HG03565 (cell line): Measurements from ENCODE around the gene VSIG10L.

Source experiments
- ATAC-seq: cut with Tn5 transposase; IDR thresholded peaks from one replicate; pipeline ENCODE4 v1.9.1; 2021; ENCODE audit warnings: mild to moderate bottlenecking, moderate library complexity; ENCODE audit not compliant: unreplicated experiment

The VSIG10L gene

DNA sequence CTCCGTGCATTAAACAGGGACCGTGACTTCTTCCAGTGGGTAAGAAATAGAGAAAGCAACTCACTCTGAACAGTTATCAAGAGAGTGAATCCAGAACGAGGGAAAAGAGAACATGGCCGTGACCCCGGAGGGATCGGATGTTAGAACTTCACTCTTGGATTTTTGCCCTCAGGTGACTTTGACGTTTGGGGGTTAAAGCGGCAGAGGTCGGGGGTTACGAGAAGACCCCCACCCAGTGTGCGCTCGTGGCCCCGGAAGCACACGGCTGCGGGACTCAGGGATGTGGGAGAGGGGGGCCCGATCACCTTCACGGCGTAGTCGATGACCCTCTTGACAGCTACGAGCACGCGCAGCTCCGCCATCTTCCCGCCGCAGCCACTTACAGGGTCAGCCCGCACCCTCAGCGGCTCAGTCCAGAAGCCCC, 24.0 kb upstream of the VSIG10L start, which contains the start of gene ETFB:
Gene ETFB (minus strand): TSS at position 424 of the 424 bp plus-strand sequence. CDS start 62 bp downstream, at position 362.
- no peak for ATAC-seq

DNA sequence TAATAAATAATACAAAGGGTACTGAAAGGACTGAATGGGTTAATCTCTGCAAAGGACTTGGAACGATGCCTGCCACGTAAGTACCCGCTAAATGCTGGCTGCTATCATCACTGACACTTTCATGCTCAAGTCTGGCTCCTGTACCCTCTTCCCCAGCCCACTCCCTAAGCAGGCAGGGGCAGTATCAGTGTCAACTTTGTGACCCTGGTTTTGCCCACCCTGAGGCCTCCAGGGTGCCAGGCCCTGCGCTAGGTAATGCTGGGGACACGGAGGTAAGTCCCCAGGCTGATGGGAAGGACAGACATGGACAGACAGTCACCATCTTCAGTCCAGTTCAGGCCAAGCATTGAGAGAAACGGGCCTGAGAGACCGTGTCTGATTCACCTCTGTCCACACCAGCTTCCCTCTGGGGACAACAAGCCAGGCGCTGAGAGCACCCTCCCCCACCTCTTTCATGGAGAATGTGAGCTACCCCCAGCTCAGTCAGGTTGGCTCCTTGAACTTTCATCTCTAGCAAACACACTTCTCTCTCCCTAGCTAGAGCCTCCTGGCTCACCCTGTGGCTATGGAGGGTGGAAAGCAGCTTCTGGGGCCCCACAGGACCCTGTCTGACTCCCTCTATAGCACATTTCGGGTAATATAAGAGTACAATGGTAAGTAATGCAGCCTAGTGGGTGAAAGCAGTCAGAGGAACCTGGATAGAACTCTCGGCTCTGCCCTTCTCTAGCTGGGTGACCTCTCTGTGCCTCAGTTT, 23.4 kb upstream of the VSIG10L start:
- no peak for ATAC-seq

GRCh38 chr19:51364200-51365106, 22.5 kb upstream of the VSIG10L start:
- ATAC-seq, result no peak

DNA sequence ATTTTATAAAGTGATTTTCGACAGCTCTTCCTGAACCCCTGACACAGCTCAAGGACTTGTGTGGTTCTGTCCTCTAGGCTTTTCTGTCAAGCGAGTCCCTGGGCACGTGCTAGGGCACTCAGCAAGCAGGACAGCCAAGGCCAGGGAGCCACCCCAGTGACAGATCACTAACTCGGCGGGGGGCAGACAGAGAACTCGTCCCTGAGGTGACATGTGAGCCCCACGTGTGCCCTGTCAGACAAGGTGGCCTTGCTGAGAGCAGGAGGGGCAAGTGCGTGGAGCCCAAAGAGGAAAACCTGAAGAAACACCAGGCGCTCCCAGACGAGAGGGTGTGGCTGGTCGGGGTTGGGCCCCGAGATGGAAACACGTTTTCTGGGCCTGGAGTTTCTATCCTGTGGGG, 19.3 kb upstream of the VSIG10L start:
- no peak for ATAC-seq

- no peak for ATAC-seq
These were observed 17.4 kb upstream of the VSIG10L start for GRCh38 chr19:51359294-51359693.

- no peak for ATAC-seq
These were observed 16.0 kb upstream of the VSIG10L start for GRCh38 chr19:51357952-51358351.

DNA sequence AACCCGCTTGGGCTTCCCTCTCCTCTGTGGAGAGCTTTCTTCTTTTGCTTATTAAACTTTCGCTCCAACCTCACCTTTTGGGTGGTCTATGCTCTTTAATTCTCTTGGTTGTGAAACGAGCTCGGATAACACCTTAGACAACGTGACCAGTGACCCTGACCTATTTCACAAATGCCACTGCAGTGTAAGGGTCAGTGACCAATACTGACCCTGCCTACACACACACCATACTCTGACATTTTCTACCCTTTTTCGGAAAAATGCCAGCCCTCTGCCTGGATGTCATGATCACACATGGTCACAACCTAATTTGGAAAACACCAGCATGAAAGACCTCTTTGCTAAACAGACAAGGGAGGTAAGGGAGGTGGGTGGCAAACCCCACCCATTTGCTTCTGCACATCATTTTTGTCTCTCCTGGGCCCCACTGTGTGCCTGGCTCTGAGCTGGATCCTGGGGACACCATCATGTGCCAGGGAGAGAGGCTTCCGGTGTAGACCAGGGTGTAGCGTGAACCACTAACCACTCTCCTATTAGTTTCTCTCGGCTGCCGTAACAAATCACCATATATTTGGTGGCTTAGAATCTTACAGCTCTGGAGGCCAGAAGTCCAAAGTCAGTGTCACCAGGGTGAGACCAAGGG, 14.3 kb upstream of the VSIG10L start:
- ATAC-seq, result no peak

DNA sequence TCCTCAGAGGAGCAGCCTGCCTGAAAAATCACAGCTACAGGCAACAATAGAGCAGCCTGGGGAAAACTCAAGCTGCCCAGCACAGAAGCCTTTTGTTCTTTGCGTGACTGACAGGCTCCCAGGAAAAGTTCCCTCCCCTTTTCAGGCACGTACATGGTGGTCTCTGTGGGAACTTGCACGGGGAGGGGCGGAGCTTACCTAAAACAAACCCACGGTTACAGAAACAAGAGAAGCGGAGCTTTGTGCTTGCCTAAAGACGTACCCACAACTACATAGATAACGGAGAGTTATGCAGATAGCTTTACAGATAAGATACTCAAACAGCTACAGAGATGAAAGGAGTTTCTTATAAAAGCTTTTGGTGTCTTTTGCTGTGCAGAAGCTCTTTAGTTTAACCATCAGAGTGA, 12.8 kb upstream of the VSIG10L start:
- ATAC-seq, result no peak

DNA sequence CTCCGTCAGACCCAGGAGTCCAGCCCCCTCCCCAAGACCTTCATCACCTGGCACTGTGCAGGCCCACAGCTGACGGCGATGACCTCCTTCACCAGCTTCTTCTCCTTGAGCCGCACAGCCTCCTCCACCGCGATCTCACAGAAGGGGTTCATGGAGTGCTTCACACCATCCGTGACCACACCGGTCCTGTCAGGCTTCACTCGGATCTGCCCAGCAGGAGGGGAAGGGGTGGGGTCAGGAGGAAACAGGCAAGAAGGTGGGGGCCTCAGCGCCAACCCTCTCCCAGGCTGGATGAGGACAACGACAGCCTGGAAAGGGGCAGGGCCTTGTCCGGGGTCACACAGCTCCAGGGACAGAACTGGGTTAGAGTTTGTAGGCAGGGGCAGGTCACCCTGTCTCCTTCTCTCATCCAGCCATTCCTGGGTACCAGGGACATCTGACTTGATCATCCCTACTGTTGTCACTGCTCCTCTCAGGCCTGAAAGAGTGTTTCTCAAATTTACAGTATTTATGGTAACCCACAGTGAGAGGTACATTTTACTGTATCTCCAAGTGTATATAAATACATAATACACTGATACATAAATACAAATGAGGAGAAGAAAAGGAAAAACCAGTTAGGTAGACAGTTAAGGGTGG, 12.3 kb upstream of the VSIG10L start:
- ATAC-seq, result no peak

DNA sequence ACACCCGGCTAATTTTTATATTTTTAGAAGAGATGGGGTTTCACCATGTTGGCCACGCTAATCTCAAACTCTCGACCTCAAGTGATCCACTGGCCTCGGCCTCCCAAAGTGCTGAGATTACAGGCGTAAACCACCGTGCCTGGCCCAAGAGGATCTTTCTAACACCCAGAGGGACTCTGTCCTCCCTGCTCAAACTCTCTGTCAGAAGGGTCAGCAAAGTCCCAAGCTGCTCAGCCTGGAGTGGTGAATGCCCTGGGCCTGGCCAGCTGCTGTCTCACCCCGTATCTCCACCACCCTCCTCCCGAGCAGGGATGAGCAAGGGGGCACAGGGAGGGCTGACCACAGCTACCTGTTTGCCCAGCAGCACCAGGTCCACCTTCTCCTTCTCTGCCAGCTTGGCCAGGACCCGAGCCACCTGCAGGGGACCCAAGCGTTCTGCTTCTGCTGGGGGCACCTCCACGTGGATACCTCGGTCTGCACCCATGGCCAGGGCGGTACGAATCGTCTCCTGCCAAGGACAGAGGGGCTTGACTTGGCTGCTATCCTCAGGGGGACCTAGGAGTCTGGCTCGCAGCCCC, 10.9 kb upstream of the VSIG10L start:
- no peak for ATAC-seq

GRCh38 chr19:51351266-51351990, 9.5 kb upstream of the VSIG10L start:
- no peak for ATAC-seq

- no peak for ATAC-seq
These were observed 5.4 kb upstream of the VSIG10L start for GRCh38 chr19:51347209-51347928.

- no peak for ATAC-seq
These were observed 4.8 kb upstream of the VSIG10L start for GRCh38 chr19:51346742-51347141.

GRCh38 chr19:51345076-51345620, 3.2 kb upstream of the VSIG10L start:
- ATAC-seq, result no peak

DNA sequence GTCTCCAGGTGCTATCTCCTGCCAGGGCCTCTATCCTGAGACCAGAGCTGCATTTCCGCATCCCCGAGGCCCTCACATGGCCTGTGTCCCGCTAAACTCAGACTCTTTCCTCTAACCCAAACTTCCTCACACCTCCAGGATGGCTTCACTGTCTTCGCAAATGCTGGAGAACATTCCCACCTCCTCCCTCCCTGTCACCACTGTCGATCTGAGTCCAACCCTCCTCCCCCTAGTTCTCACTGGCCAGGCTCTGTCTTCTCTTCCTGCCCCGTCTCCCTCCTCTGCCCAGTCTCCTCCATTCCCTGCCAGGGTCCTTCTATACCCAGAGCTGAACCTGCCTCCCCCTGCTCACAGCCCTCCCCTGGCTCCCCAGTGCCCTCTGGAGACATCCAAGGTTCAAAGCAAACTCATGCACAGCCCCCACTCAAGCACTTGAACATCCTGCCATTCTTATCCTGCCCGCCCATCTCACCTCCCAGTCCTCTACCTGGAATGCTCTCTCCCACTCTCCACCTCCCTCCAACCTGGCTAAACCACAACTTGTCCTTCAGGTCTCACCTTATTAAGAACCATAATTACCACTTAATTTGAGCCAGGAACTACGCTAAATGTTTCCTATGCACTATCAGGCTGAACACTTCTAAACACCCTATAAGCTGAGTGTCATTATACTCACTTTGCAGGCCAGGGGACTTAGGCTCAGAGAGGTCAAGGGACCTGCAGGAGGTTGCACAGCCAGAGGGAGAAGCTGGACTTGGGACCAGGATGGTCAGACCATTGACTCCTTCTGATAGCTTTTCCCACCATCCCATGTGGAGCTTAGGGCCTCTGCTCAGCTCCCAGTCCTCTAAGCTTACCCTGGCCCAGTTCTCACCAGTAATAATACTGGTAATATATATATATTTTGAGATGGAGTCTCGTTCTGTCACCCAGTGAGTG, 961 bp upstream of the VSIG10L start:
- no peak for ATAC-seq

GRCh38 chr19:51341066-51341465, 873 bp downstream of the VSIG10L start:
- ATAC-seq, result no peak

DNA sequence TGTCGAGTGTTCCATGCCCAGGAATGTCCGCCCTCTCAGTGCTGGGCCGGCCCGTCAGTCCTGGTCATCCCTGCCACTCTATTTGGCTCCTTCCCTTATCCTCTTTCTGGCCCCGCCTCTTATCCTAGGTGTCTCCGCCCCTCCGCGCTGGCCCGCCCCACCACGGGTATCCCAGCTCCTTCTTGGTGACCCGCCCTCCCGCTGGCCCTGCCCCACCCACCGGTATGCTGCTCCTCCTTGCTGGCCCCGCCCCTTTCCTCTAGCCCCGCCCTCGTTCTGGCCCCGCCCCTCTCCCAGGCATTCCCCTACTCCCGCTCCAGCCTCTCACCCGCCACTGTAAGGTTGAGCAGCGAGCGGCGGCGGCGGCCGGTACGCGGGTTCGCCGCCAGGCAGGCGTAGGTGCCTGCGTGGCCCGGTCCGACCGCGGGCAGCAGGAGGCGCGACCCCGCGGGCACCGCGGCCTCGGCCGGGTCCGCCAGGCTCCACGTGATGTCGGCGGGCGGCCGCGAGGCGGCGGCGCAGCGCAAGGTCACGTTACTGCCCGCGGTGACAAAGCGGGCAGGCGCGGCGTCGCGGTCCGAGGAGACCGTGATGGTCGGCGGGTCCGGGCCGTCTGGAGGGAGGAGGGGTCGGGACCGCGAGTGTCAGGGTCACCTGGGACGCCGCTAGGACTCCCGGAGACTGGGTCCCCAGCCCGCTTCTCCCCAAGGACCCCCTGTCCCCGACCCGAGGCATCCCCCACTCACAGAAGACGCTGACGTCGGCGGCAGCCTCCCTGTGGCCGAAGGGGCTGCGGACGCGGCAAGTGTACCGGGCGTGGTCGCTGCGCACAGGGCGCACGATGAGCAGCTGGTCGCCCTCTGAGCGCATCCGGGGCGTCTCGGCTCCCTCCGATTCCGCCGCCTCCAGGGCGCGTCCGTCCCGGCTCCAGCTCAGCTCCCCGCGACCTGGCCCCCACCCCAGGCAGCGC, 2.0 kb downstream of the VSIG10L start:
- ATAC-seq, result peak; percentile 45
